Immature natural killer cell (primary cell): ENCODE data around the gene CD300E. TPM values are rescaled to one million over a fixed set of nuclear protein-coding genes. Genes with fewer than 3 reads are reported as not detected.

ENCODE experiments used
- DNase-seq, 3 donors: peaks; one replicate each; pipeline ENCODE4 v3.0.0; 2022; ENCODE audit warnings: mixed read lengths in 1 of 3
- H3K27ac Mint-ChIP-seq, 6 donors: one replicate each; pipeline ENCODE4 v1.8.0; 2020; ENCODE audit warnings: mixed read lengths in 6 of 6, mild to moderate bottlenecking in 5 of 6, inconsistent platforms in 4 of 6, moderate library complexity in 3 of 6
- H3K27me3 Mint-ChIP-seq, 3 donors: one replicate each; pipeline ENCODE4 v1.8.0; 2020 to 2021; ENCODE audit warnings: low read depth in 3 of 3, mild to moderate bottlenecking in 3 of 3, mixed read lengths in 3 of 3, moderate library complexity in 3 of 3, inconsistent platforms in 1 of 3
- H3K36me3 Mint-ChIP-seq, 3 donors: one replicate each; pipeline ENCODE4 v1.8.0; 2020; ENCODE audit warnings: mixed read lengths in 3 of 3, inconsistent platforms in 2 of 3, mild to moderate bottlenecking in 2 of 3
- H3K4me1 Mint-ChIP-seq, 2 donors: one replicate each; pipeline ENCODE4 v1.8.0; 2020; ENCODE audit warnings: inconsistent platforms in 2 of 2, mild to moderate bottlenecking in 2 of 2, mixed read lengths in 2 of 2, moderate library complexity in 1 of 2
- H3K4me3 Mint-ChIP-seq, 5 donors: one replicate each; pipeline ENCODE4 v1.8.0; 2020; ENCODE audit warnings: mild to moderate bottlenecking in 5 of 5, mixed read lengths in 5 of 5, inconsistent platforms in 3 of 5, moderate library complexity in 3 of 5
- H3K9me3 Mint-ChIP-seq, 6 donors: one replicate each; pipeline ENCODE4 v1.8.0; 2020; ENCODE audit warnings: mild to moderate bottlenecking in 6 of 6, mixed read lengths in 6 of 6, inconsistent platforms in 4 of 6, moderate library complexity in 3 of 6
- polyA plus RNA-seq, 3 donors: library from polyadenylated mRNA; unstranded; fragments of 300-500 nt; fragmentation: Illumina TruSeq; gene quantifications; one replicate each; pipeline ENCODE4 v1.2.3, GENCODE V29; 2021

Gene CD300E
- polyA plus RNA-seq, 3 donors from 2014 or later = 0.28 to 0.79 TPM; not detected in 1

DNA sequence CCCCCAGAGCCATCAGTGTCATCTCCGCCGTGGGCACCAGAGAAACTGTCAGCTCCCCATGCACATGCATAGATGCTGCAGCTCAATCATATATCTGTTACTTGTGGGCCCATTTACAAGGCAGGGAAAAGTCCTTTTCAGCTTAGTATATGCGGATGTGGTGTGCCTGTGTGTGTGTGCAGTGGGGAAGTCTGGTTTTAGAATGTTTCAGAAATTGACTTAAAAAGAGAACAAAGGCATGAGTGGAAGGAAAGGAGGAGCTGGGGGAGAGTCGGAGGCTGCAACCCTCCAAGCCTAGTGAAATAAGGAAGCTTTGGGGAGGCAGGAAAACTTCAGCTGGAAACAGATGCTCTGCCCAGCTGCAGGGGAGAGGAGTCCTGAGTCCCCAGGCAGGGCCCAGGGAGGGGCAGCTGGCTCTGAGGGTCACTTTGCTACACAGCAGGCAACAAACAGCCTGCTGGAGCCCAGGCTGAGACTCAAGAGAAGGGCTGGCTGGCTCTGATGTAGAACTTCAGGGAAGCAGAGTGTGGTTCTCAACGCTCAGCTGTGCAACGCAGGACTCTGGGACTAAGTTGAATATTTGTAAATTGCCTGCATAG, 20.4 kb downstream of the CD300E start:
- Mint-ChIP-seq H3K27ac (no peak overlapping the region), H3K9me3 (no peaks in the 10 kb centered on the region), H3K27me3 (peaks cover 2 to 14% (median 11%) of the 10 kb centered on the region in 3 donors), H3K36me3 (no peaks in the 10 kb centered on the region), H3K4me3 (no peak overlapping the region), H3K4me1 (peaks cover 4 to 10% of the 10 kb centered on the region in 2 donors)
- DNase-seq = no peak

GRCh38 chr17:74601944-74602572, 21.5 kb downstream of the CD300E start:
- H3K4me1 Mint-ChIP-seq = peaks cover 4 to 10% of the 10 kb centered on the region in 2 donors
- no peaks in the 10 kb centered on the region for H3K36me3 Mint-ChIP-seq
- no peak overlapping the region for H3K4me3 Mint-ChIP-seq
- H3K9me3 Mint-ChIP-seq = no peaks in the 10 kb centered on the region
- peaks cover 2 to 14% (median 11%) of the 10 kb centered on the region in 3 donors for H3K27me3 Mint-ChIP-seq
- peak overlapping the region in 1 of 6 donors; percentile 29 for H3K27ac Mint-ChIP-seq
- DNase-seq = peak; percentile 32 to 47 (median 43)

- DNase-seq = no peak
- H3K4me1 Mint-ChIP-seq = peaks cover 4 to 10% of the 10 kb centered on the region in 2 donors
- H3K27ac Mint-ChIP-seq = no peak overlapping the region
- no peak overlapping the region for H3K4me3 Mint-ChIP-seq
- no peaks in the 10 kb centered on the region for H3K9me3 Mint-ChIP-seq
- H3K27me3 Mint-ChIP-seq = peaks cover 2 to 14% (median 8%) of the 10 kb centered on the region in 3 donors
- H3K36me3 Mint-ChIP-seq = no peaks in the 10 kb centered on the region
These were observed 24.0 kb downstream of the CD300E start for GRCh38 chr17:74599448-74599939.

DNA sequence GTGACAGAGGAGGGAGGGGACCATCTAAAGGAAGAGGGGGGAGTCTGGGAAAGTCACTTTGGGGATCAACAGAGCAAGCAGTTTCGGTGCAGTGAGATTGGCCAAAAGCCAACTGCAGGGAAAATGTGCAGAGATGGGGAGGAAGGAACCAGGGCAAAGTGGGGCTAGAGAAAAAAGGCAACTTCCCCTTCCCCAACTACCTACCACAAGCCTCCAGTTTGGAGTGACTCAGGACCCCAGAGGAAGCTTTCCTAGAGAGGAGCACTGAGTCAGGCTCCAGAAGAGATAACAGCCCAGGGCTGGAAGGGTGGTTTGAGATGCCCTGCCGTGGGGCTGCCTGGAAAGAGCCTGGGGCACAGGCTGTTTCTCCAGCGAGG, 24.5 kb downstream of the CD300E start:
- Mint-ChIP-seq H3K36me3 (no peaks in the 10 kb centered on the region), H3K27me3 (peaks cover 2 to 14% (median 8%) of the 10 kb centered on the region in 3 donors), H3K4me1 (peaks cover 4 to 10% of the 10 kb centered on the region in 2 donors), H3K4me3 (no peak overlapping the region), H3K27ac (no peak overlapping the region), H3K9me3 (no peaks in the 10 kb centered on the region)
- DNase-seq = no peak

DNA sequence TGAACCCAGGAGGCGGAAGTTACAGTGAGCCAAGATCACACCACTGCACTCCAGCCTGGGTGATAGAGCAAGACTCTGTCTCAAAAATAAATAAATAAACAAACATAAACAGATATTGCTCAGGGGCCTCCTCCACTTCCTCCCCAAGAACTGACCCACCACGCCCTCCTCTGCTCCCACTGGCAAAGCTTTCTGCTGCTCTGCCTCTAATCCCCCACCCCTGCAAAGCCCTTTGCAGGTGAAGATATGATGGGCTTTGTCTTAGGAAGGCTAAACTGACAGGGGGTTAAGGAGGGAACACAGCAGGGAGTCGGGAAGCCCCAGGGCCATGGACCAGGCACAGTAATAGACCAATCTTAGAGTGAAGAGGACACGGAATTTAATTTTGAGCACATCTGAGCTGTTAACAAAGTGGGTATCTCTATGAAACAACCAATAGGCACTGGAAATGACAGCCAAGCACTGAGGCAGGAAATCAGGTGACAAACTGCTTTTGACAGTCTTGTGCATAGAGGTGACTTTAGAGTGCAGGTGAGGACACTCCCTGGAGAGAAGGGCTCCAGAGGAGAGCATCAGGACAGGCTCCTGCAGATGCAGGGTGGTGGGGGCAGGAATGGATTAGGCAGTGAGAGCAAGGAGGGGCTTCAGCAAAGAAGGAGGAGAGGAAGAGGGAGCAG, 25.1 kb downstream of the CD300E start:
- no peak overlapping the region for H3K27ac Mint-ChIP-seq
- H3K4me3 Mint-ChIP-seq = no peak overlapping the region
- peaks cover 2 to 14% (median 8%) of the 10 kb centered on the region in 3 donors for H3K27me3 Mint-ChIP-seq
- H3K4me1 Mint-ChIP-seq = peaks cover 4 to 10% of the 10 kb centered on the region in 2 donors
- H3K9me3 Mint-ChIP-seq = no peaks in the 10 kb centered on the region
- no peak for DNase-seq
- H3K36me3 Mint-ChIP-seq = no peaks in the 10 kb centered on the region

DNA sequence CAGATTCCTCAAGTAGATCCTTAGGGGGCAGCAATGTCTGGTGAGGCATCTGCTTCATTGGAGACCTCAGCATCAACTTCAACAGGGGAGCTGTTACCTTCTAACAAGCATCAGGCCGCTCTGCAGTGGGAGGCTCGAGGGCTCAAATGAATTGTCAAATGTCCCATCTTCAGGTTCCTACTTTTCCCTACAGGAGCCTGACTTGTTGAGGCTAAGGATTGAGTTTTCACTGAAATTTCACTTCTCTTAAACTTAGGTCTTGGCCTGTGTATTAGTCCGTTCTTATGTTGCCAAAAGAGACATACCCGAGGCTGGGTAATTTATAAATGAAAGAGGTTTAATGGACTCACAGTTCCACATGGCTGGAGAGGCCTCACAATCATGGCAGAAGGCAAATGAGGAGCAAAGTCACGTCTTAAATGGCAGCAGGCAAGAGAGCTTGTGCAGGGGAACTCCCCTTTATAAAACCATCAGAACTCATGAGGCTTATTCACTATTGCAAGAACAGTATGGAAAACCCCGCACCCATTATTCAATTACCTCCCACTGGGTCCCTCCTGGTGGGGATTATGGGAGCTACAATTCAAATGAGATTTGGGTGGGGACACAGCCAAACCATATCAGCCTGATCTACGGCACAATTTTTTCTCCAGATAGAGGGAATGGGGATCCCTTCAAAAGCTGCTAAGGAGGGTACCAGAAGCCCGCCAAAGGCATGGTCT, 26.3 kb downstream of the CD300E start:
- H3K9me3 Mint-ChIP-seq = no peaks in the 10 kb centered on the region
- DNase-seq = no peak
- H3K27ac Mint-ChIP-seq = no peak overlapping the region
- peaks cover 2 to 15% (median 10%) of the 10 kb centered on the region in 3 donors for H3K27me3 Mint-ChIP-seq
- no peaks in the 10 kb centered on the region for H3K36me3 Mint-ChIP-seq
- peaks cover 3 to 7% of the 10 kb centered on the region in 2 donors for H3K4me1 Mint-ChIP-seq
- no peak overlapping the region for H3K4me3 Mint-ChIP-seq

- H3K36me3 Mint-ChIP-seq = no peaks in the 10 kb centered on the region
These were observed 28.3 kb downstream of the CD300E start for GRCh38 chr17:74595037-74595750.

DNA sequence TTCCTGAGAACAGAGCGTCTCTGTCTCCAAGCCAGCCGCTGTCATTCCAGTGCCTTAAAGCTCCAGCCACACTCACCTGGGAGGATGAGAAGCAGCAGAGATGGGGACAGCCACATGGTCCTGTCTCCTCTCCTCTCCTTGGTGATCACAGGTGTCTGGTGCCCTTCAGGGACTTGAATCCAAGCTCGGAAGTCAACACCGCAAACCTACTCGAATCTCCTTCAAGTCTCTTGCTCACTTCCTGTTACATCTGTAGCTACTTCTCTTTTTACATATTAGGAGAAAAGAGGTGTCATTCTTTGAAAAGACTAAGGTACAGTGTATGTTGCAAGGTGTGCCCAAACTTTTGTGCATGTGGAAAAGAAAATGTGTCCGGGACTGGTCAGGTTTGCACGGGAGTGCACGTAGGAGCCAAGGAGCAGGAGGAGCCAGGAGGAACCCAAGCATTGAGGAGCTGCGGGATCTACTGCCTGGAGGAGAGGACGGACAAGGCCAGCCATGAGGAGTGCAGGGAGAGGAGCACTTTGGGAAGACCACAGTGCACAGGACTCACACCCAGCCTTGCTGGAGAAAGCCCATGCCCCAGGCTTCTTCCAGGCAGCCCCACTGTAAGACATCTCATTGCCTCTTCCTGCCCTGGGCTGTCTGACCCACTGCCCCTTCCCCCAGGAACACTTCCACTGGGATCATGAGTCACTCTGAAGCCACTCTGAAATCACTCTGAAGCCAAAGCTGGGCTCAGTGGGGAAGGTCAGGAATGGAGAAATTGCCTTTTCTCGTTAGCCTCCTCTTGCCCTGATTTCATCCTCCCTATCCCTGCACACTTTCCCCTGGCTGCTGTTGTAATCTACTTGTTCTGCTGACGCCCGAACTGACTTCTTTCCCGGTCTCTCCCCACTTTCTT, 31.2 kb downstream of the CD300E start, which contains the start of gene CD300LD:
TSS of gene CD300LD (minus strand) at position 197 of the 904 bp plus-strand sequence. CDS start at position 116, 81 bp downstream.
- no peaks in the 10 kb centered on the region for H3K4me1 Mint-ChIP-seq
- no peaks in the 10 kb centered on the region for H3K36me3 Mint-ChIP-seq
- H3K9me3 Mint-ChIP-seq = no peaks in the 10 kb centered on the region
- DNase-seq = no peak
- no peak within 1 kb of the TSS for H3K4me3 Mint-ChIP-seq
- no peak within 1 kb of the TSS for H3K27ac Mint-ChIP-seq
- H3K27me3 Mint-ChIP-seq = peaks cover 3 to 18% (median 4%) of the 10 kb centered on the region in 3 donors

More at GRCh38 chr17:74595037-74595750, 28.3 kb downstream of the CD300E start:
- H3K27me3 Mint-ChIP-seq = peaks cover 3 to 23% (median 7%) of the 10 kb centered on the region in 3 donors
- no peak for DNase-seq
- H3K4me1 Mint-ChIP-seq = peaks cover 0 to 2% of the 10 kb centered on the region in 2 donors
- H3K9me3 Mint-ChIP-seq = no peaks in the 10 kb centered on the region
- H3K27ac Mint-ChIP-seq = no peak overlapping the region
- H3K4me3 Mint-ChIP-seq = no peak overlapping the region

GRCh38 chr17:74591503-74591902, 32.0 kb downstream of the CD300E start:
- Mint-ChIP-seq H3K27me3 (peaks cover 3 to 18% (median 4%) of the 10 kb centered on the region in 3 donors), H3K27ac (no peak overlapping the region), H3K36me3 (no peaks in the 10 kb centered on the region), H3K4me3 (no peak overlapping the region), H3K9me3 (no peaks in the 10 kb centered on the region), H3K4me1 (no peaks in the 10 kb centered on the region)
- no peak for DNase-seq

GRCh38 chr17:74585711-74586110, 37.8 kb downstream of the CD300E start:
- no peaks in the 10 kb centered on the region for H3K4me1 Mint-ChIP-seq
- H3K4me3 Mint-ChIP-seq = no peak overlapping the region
- peaks cover 0 to 8% (median 4%) of the 10 kb centered on the region in 3 donors for H3K27me3 Mint-ChIP-seq
- DNase-seq = no peak
- H3K36me3 Mint-ChIP-seq = no peaks in the 10 kb centered on the region
- H3K9me3 Mint-ChIP-seq = peaks cover 0 to 5% (median 0%) of the 10 kb centered on the region in 6 donors
- no peak overlapping the region for H3K27ac Mint-ChIP-seq

GRCh38 chr17:74584292-74585060, 39.1 kb downstream of the CD300E start:
- Mint-ChIP-seq H3K4me1 (peaks cover 0 to 2% of the 10 kb centered on the region in 2 donors), H3K4me3 (no peak overlapping the region), H3K27ac (no peak overlapping the region), H3K27me3 (peaks cover 0 to 8% (median 3%) of the 10 kb centered on the region in 3 donors), H3K36me3 (no peaks in the 10 kb centered on the region), H3K9me3 (peaks cover 0 to 5% (median 0%) of the 10 kb centered on the region in 6 donors)
- DNase-seq = no peak

- no peaks in the 10 kb centered on the region for H3K36me3 Mint-ChIP-seq
- H3K4me3 Mint-ChIP-seq = no peak overlapping the region
- H3K4me1 Mint-ChIP-seq = peaks cover 0 to 2% of the 10 kb centered on the region in 2 donors
- H3K27ac Mint-ChIP-seq = no peak overlapping the region
- peaks cover 0 to 8% (median 3%) of the 10 kb centered on the region in 3 donors for H3K27me3 Mint-ChIP-seq
- DNase-seq = no peak
- H3K9me3 Mint-ChIP-seq = peaks cover 0 to 5% (median 0%) of the 10 kb centered on the region in 6 donors
These were observed 40.9 kb downstream of the CD300E start for GRCh38 chr17:74582633-74583032.
